NCI-H1436 treated with DMSO at 0.1 percent for 48 hours (cell line): Measurements from ENCODE around the gene SSB.
"Not testable (repeated sequence)": the region's sequence is repeated elsewhere in the genome, so short reads cannot be mapped to it uniquely, and the experiment has no call there.

Experiments used
- DNase-seq: peaks from one replicate; lab custom pipeline; 2025; lab: John Stamatoyannopoulos, UW

Gene SSB

DNA sequence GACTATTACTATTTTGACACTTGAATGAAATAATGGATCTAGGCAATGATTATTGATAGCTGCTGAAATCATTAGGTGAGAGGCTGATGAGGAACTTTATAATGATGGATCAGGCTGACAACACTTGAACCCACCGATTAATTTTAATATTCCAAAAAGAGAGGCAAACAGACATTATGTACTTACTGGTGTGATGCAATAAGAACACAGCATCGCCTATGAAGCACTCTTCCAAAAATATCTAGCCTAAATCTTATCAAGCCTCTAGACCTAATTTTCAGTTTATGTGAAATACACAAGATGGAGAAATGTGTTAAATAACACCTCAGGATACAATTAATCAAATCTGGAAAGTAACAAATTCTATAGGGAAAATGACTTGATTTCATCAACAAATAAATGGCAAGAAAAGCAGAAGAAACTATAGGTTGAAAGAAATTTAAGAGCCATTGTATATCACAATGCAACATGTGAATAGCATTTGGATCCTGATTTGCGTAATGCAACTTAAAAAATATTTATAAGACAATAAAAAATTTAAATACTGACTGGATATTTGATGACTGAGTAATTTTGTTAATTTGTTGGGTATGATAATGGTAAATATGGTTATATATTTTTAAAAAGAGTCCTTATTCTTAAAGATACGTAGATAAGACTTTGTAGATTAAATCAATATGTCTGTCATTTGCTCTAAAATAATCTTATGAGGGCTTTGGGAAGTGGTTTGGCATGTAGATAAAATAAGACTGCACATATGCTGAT is 17.2 kb upstream of the SSB start:
- DNase-seq = no peak

DNA sequence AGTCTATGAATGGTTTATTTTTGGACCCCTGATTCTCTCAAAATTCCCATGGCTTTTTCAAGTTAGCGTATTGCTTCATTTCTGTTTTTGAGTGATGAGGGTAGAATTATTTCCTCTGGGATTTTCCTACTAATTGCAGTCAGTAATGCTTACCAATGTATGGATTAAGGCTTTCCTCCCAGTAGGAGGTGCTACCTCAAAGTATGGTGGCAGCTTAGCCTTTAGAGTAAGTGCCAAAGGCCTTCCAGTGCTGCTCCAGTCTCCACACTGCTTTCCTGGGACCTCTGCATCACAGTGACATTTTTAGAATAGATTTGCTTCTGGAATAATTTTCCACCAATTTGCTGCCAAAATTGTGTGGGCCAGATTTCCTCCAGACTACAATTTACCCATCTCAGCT is 16.2 kb upstream of the SSB start:
- no peak for DNase-seq

DNA sequence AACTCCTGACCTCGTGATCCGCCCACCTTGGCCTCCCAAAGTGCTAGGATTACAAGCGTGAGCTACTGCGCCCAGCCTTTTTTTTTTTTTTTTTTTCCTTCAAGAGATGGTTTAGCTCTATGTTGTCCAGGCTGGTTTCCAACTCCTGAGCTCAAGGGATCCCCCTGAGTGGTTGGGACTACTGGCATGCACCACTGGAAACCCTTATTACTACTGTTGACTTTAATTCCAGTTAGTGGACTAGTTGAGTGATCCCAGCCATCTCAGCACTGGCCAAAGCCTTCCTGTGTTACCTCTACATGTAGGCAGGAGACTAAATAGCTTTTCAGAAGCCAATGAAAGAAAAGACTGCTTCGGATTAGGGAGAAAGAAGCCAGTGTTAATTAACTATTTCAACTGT is 8.1 kb upstream of the SSB start:
- DNase-seq = no peak

DNA sequence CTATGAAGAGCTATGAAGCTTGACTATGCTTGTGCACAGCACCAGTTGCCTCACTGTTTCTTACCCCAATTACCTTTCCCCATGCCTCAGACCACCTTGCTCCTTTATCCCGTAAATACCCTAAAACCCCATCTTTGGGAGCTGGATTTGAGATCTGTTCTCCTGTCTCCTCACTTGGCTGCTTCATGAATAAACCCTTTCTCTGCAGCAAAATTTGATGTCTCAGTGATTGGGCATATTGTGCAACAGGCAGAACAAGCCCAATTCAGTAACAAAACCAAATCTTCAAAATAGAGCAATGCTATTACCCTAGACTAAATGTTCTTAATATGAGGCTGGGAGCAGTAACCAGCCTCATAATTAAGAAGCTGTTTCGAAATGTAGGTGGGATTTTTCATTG is 3.5 kb upstream of the SSB start:
- DNase-seq = no peak

DNA sequence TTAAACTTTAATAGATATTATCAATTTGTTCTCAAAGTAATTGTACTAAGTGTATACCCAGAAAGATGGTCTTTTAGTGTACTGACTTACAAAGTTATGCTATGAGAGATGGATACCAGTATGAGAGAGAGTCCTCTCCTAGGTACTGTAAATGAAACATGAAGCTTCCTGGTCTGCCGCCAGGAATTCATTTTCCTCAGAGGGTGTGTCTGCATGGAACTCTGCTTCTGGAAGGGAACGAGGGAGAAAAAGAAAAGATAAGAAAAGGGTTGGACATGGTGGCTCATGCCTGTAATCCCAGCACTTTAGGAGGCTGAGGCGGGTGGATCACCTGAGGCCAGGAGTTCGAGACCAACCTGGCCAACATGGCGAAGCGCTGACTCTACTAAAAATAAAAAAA is 2.2 kb upstream of the SSB start:
- DNase-seq = no peak

DNA sequence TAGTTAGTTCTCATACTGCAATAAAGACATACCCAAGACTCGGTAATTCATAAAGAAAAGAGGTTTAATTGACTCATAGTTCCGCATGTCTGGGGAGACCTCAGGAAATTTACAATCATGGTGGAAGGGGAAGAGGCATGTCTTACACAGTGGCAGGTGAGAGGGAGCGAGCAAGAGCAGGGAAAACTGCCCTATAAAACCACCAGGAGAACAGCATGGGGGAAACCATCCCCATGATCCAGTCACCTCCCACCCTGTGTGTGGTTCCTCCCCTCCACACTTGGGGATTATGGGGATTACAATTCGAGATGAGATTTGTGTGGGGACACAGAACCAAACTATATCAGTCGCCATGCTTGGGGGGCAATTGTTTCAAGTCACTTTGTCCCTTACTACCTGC is 1.1 kb upstream of the SSB start:
- DNase-seq = no peak

DNA sequence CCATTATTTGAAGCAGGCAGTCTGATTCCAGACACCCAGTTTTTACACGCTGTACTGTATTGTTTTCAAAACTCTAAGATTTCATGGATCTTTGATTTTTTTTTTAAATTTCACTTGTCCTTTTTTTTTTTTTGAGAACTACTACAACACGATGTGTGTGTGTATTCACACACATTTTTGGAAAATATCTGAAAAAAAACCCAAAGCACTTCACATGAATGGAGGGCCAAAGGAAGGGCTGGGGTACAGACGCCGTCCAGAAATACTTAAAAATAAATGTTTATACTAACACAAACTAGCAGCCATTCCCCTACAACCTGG is 314 bp upstream of the SSB start:
- DNase-seq = no peak

DNA sequence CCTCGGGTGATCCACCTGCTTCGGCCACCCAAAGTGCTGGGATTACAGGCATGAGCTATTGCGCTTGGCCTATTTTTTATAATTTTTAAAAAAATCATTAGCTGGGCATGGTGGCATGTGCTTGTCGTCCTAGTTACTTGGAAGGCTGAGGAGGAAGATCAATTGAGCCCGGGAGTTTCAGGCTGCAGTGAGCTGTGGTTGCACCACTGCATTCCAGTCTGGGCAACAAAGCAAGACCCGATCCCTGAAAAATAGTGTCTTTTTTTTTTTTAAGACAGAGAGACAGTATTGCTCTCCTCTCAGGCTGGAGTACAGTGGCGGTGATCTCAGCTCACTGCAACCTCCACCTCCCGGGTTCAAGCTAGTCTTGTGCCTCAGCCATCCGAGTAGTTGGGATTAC is 4.8 kb downstream of the SSB start:
- DNase-seq = no peak

DNA sequence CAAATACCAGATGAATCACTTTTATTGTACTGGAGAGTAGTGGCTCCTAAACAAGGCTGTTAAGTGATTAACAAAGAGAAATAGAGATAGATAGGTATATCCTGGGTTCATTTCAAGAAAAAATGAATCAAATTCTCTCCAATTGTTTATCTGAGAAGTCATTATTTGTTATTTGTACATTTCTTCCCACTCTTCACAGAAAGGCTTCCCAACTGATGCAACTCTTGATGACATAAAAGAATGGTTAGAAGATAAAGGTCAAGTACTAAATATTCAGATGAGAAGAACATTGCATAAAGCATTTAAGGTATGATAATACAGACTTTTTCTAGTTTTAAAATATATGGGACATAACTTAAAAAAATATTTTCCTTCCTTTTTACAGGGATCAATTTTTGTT is 7.9 kb downstream of the SSB start:
- no peak for DNase-seq

DNA sequence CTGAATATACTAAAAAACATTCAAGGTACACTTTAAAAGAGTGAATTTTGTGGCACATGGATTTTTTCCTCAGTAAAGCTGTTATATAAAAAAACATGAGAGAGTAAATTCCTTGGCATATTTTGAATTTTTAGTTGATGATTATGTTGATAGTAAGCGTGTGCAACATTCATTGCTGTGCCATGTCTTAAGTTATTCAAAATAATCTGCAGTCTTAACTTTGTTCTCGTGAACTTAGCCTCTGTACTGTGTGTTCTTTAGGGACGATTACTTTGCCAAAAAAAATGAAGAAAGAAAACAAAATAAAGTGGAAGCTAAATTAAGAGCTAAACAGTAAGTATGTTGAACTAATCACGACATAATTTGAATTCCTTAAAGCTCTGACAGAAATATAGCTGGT is 9.6 kb downstream of the SSB start:
- no peak for DNase-seq

DNA sequence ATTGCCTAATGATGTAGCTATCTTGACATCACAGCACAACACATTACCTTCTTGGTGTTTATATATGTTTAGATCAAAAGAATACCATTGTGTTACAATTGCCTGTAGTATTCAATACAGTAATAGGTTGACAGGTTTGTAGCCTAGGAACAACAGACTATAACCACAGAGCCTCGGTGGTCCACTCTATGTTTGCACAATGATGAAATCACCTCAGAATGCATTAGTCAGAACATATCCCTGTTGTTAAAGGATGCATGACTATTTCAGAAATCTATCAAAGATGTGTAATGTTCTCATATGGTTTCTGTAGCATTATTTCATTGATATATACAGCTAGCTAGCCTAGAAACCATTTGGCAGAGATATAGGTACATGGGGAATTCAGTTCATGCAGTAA is 17.2 kb downstream of the SSB start:
- no peak for DNase-seq

DNA sequence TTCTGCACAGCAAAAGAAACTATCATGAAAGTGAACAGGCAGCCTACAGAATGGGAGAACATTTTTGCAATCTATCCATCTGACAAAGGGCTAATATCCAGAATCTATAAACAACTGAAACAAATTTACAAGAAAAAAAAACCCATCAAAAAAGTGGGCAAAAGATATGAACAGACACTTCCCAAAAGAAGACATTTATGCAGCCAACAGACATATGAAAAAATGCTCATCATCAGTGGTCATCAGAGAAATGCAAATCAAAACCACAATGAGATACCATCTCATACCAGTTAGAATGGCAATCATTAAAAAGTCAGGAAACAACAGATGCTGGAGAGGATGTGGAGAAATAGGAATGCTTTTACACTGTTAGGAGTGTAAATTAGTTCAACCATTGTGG is 18.3 kb downstream of the SSB start:
- not testable (repeated sequence) for DNase-seq

DNA sequence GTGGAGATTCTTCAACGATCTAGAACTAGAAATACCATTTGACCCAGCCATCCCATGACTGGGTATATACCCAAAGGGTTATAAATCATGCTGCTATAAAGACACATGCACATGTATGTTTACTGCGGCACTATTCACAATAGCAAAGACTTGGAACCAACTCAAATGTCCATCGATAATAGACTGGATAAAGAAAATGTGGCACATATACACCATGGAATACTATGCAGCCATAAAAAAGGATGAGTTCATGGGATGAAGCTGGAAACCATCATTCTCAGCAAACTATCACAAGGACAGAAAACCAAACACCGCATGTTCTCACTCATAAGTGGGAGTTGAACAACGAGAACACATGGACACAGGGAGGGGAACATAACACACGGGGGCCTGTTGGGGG is 18.7 kb downstream of the SSB start:
- not testable (repeated sequence) for DNase-seq

DNA sequence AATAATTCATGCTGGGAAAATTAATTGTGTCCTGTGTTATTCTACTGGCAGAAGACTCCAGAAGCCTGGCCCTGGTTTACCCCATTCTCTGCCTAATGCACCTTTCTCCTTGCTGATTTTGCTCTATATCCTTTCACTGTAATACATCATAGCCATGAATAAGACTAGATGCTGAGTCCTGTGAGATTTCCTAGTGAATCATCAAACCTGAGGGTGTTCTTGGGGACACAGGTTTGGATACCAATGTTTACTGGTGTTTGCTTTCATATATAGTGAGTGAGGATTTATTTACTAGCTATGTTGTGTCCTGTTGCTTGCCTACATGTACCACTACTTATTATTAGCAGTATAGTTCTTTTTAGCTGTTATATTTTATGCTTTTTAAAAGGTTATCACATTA is 19.6 kb downstream of the SSB start:
- no peak for DNase-seq

DNA sequence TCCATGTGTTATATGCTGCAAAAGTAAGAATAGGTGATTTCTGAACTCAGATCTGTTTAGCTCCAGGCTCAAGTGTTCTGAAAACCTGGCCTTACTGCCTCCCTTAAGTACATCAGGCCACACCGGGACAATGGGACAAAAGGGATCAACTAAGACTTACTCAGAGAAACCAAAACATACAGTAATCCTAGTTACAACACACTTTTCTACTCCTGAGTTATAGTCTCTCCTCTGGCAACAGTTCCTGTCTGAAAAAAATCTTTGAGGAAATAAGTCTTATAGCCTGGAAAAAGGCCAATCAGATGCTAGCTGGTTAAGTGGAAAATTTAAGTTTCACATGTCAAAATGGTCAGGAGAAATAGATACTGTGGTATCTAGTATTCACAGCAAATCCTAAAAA is 20.4 kb downstream of the SSB start:
- no peak for DNase-seq

DNA sequence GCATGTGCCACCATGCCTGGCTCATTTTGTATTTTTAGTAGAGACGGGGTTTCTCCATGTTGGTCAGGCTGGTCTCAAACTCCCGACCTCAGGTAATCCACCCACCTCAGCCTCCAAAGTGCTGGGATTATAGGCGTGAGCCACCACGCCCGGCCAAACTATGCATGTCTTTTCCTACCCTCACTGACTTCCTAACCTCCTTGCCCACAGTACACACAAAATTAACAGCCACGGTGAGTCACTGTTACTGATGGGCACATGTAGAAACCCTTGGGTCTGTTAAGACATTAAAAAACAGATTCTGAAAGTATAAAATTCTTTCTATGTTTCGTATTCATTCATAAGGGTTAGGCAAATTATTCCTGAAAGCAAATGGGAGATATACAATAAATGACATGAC is 21.4 kb downstream of the SSB start:
- DNase-seq = not testable (repeated sequence)

DNA sequence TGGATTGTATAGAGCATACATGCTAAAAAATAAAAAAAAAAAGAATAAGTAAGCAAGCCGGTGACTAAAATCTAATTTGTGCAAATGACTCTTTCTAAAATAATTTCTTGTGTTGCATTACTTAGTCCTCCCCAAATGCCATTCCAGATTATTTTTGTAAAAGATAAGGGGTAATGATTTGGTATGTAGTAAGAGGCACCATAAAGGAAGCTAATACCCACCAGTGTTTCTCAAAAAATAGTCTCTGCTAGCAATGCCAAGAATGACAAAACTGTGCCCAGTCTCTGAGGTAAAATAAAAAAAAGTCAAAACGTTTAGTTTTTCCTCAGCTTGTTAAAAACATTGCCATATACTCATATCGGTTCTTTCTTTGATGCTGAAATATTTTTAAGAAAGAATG is 23.4 kb downstream of the SSB start:
- no peak for DNase-seq

DNA sequence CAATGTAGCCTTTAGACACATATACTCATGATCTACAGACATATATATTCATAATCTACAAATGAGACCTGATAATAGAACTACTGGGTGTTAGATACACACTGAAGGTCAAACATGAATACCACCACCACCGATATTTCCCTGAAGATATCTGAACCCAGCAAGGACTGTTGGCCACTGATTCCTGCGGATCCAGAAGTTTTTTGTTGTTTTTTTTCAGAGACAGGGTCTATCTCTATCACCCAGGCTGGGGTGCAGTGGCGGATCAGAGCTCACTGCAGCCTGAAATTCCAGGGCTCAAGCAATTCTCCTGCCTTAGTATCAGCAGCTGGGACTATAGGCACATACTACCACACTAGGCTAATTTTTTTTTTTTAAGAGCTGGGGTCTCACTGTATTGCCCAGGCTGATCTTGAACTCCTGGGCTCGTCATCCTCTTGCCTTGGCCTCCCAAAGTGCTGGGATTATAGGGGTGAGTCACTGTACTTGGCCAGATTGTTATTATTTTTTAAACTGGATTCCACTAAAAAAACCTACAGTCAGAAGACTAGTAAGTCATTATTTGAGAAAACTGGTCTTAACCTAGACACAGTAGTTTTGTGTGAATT is 24.2 kb downstream of the SSB start:
- no peak for DNase-seq

DNA sequence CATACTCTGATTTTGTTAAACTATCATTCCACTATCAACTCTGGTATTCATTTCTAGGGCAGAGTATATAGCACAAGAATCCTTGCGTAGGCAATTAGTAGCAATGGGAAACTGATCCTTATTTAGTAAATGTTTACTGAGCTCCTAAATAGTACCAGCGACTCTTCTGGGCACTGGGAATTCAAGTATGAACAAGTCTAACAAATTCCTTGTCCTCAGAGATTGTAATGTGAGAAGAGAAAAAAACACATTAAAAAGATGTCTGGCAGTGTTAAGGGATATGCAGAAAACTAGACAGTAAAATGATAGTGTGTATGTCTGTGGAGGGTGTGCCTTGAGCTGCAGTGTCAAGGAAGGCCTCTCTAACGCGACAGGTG is 25.3 kb downstream of the SSB start:
- no peak for DNase-seq

DNA sequence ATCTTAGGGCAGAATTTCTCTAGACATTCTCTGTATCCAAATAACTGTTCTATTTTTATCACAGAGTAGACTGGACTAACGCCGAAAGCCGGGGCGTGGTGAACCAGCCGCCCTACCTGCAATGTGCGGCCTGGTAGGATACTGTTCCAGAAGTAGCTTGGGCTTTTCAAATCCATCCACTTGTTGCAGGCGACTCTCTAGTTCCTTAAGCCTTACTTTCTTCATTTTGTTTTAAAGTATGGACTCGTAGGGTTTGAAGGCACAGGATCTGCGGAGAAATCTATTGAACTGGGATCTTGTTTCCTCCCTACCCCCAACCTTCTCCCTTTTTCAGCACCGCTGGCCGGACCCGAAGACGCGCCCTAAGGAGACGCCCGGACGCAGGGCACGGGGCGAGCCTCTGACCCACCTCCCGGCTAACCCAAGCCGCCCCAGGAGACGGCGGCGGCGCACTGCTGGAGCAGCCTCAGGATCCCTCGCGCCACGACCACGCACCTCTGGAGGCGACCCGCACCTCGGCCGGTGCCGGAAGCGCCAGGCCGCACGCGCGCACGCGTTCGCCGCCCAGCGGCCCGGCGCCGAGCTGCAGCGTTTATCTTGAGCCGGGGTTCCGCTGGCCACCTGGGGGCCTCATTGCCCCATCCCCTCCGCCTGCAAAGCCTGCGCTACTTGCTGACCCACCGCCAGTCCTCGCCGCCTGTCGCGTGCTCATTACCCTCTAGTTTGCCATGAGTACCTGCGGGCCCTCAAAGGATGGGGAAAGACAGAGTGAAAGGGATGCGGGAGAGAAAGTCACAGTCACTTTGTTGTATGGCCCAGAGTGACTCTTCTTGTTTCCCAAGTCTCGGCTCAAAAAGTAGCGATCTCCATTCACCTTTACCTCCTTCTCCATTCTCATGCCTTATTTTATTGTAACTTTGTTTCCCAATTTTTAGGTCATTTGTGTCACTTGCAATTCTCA is 26.0 kb downstream of the SSB start, which contains the start of gene METTL5:
TSS of gene METTL5 (minus strand) at position 533 of the 961 bp plus-strand sequence. CDS start at position 225, 308 bp downstream.
- DNase-seq = peak; percentile 49

DNA sequence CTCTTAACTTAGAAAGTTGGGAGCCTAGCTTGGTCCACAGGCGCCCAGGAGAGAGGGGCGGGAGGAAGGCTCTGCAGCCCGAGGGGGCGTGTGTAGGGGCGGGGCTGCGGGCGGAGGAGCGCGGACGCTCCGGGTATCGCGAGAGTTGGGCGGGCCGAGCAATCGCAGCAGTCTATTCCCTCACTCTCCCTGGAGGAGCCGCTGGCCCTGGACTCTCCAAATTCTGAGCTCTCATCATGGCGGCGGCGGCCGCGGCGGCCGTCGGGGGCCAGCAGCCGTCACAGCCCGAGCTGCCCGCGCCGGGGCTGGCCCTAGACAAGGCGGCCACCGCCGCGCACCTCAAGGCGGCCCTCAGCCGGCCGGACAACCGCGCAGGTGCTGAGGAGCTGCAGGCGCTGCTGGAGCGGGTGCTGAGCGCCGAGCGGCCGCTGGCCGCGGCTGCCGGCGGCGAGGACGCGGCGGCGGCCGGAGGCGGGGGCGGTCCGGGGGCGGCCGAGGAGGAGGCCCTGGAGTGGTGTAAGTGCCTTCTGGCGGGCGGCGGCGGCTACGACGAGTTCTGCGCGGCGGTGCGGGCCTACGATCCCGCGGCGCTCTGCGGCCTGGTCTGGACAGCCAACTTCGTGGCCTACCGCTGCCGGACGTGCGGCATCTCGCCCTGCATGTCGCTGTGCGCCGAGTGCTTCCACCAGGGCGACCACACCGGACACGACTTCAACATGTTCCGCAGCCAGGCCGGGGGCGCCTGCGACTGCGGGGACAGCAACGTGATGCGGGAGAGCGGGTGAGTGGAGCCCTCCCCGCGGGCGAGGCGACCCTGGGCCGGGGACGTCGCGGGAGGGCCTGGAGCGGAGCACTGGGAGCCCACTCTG is 28.8 kb downstream of the SSB start, which contains the start of gene UBR3:
TSS of gene UBR3 (plus strand) at position 183 of the 869 bp plus-strand sequence. CDS start at position 237, 54 bp downstream.
- peak; percentile 14 for DNase-seq
